CD4-positive, alpha-beta T cell treated with Interleukin-15 for 1 hour (primary cell): ENCODE results near the gene ARRDC3.
"Not testable (repeated sequence)": the region's sequence is repeated elsewhere in the genome, so short reads cannot be mapped to it uniquely, and the experiment has no call there.

Experiments
- DNase-seq: peaks from one replicate; pipeline ENCODE4 v3.0.0-alpha.2; 2020

ARRDC3 gene

DNA sequence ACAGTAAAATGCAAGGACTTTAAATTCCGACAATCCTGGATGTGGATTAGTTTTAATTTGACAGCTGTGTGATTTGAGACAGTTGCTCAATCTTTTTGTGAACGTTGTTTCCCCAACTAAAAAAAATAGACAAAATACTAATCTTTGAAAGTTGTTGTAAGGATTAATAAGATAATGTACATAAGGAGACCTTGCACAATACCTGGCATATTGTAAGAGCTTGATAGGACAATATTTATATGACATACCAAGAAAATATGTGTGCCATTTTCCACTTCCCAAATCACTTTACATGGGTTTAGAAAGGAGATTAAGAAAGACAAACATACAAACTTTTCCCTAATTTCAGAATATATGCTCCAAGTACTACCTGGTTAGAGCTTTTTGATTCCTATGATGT is 25.3 kb downstream of the ARRDC3 start:
- DNase-seq = no peak

DNA sequence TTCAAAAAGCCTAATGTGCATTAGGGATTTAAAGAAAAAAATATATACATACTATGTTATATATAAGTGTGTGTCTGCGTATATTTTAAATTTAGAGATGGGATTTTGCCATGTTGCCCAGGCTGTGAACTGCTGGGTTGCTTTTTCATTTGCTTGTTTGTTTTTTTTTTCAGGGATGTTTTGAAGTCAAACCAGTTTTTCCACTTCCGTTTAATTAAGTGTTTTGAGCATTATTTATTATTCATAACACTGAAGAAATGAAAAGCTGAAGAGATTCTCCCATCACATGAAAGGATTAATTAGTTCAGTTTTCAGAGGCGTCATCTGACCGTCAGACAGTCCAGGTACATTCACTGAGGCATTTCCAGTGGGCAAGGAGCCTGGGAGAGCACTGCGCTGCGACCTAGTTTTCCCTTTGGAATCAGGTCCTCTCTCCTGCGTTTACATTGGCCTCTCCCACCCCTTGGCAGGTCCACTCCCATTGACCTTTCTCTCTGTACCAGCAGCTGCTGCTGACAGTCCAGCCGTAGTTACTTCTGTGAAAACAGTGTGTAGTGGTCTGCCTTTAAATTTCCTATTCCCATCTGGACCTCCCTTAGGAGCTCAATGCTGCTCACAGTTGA is 26.0 kb downstream of the ARRDC3 start:
- DNase-seq = no peak

GRCh38 chr5:91354867-91355266 is 28.2 kb downstream of the ARRDC3 start:
- DNase-seq = peak; percentile 41

- no peak for DNase-seq
Observed at GRCh38 chr5:91352831-91353695, 30.1 kb downstream of the ARRDC3 start.

- no peak for DNase-seq
Observed at GRCh38 chr5:91345461-91345860, 37.7 kb downstream of the ARRDC3 start.

GRCh38 chr5:91344661-91345200 is 38.4 kb downstream of the ARRDC3 start:
- not testable (repeated sequence) for DNase-seq

DNA sequence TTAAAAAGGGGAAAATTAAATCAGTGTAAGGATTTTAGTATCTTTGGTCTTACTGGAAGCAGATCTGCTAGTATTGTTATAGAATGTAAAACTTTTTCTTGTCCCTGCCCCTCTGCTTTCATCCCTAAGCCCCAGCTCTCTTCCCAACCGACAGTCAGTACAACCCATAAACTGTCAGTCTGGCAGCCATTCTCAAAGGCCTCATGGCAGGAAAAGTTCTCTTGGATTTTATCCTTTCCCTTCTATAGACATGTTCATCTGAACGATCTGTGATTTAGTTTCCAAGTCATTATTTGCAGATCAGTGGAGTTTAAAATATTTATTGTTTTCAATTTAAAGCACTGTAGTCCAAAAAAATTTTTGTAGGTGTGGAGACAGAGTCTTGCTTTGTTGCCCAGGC is 39.2 kb downstream of the ARRDC3 start:
- no peak for DNase-seq

- not testable (repeated sequence) for DNase-seq
Observed at GRCh38 chr5:91342931-91343330, 40.2 kb downstream of the ARRDC3 start.

GRCh38 chr5:91341154-91341553 is 42.0 kb downstream of the ARRDC3 start:
- DNase-seq = no peak

DNA sequence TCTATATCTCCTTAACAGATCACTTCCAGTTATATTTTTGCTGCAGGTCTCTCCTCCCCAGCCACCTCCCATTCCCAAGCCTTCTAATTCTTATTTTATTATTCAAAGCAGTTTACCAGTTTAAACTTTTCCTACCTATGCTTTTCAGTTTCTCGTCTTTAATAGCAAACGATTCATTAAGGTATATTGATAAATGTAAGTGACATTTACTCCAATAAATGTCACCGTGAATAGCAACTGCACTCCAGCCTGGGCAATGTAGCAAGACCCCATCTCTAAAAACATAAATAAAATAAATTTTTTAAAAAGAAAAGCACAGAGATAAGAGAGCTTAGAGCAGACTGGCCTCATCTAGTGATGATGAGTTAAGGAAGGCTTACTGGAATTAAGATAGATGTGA is 42.6 kb downstream of the ARRDC3 start:
- DNase-seq = no peak

DNA sequence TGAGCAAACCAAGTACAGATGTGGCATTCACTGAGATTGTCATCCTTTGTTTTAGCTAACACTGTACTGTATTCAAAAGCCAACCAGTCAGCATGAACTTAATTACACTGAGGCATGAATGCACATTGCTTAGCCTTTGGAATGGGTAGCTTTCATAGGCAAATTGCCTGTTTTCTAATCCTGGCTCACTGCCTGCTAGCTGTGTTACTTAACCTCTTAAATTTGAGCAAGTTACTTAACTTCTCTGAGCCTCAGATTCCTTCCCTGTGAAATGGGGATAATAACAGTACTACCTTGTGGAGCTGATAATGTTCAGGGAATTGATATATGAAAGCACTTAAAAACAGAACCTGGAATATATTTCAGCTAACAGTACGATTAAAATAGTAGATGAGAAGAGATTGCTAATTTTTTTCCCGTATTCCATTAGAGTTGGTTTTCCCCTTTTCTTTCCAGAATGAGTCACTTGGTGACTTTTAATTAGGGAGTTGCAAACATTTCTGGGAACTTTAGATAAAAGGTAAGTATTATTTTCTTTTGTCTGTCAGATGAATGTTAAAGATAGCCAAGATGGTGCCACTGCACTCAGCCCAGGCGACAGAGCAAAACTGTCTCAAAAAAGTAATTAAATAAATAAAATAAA is 43.9 kb downstream of the ARRDC3 start:
- DNase-seq = no peak

- no peak for DNase-seq
Observed at GRCh38 chr5:91332267-91333045, 50.7 kb downstream of the ARRDC3 start.

GRCh38 chr5:91331705-91332104 is 51.4 kb downstream of the ARRDC3 start:
- no peak for DNase-seq

DNA sequence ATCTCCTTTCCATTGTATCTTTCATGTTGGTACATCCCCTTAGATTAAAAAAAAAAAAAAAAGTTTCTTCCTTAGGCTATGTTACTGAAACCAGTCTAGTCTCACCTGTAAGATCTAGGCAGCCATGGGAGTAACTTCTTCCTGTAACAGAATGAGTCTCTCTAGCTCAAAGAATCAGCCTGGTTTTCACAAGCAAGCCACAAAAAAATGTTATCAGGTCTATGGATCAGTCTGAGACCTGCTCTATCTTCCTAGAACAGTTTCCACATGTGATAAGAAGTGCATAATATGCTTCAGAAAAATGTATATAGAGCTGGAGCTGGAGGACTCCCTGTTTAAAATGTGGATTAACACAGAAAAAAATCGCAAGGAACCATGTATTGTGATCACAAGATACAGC is 53.8 kb downstream of the ARRDC3 start:
- no peak for DNase-seq

DNA sequence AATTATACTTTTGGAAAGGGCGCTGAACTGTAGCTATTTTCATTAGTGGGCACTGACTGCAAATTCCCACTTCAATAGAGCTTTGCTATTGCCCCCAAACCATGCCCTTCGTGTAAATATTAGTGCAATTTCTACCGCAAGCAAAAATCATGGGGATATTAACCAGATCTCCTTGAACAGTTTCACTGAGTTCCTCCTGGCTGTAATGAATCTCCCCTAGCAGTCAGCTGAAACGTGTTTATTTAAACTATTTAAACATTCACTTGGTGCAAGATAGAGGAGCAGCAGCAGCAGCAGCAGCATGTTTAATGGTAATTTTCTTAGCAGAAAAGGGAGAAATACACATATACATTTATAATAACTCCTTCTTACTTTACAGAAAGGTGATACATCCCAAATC is 54.4 kb downstream of the ARRDC3 start:
- no peak for DNase-seq

GRCh38 chr5:91322981-91323380 is 60.1 kb downstream of the ARRDC3 start:
- DNase-seq = not testable (repeated sequence)

DNA sequence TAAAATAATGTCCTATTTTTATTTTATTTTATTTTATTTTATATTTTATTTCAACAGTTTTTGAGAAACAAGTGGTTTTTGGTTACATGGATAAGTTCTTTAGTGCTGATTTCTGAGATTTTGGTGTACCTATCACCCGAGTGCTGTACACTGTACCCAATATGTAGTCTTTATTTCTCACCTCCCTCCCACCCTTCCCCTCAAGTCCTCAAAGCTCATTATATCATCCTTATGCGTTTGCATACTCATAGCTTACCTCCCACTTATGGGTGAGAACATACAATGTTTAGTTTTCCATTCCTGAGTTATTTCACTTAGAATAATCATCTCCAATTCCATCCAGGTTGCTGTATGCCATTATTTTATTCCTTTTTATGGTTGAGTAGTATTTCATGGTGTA is 63.5 kb downstream of the ARRDC3 start:
- no peak for DNase-seq

GRCh38 chr5:91318724-91319123 is 64.4 kb downstream of the ARRDC3 start:
- DNase-seq = no peak
